HepG2 (cell line): ENCODE measurements around the gene HLF. TPM values are rescaled to one million over a fixed set of nuclear protein-coding genes. Genes with fewer than 3 reads are reported as not detected.

Source experiments
- CBX1 ChIP-seq: IDR thresholded peaks from one replicate; pipeline ENCODE4 v1.6.1; 2016; ENCODE audit warnings: antibody characterized with exemption, low read depth
- FOXO4 ChIP-seq: sonication (generic); formaldehyde crosslinking; conservative IDR thresholded peaks from 2 replicates; pipeline ENCODE4 v1.8.1; 2023; ENCODE audit warnings: missing genetic modification reagents
- GTF3A ChIP-seq: sonication (generic); formaldehyde crosslinking; conservative IDR thresholded peaks from 2 replicates; pipeline ENCODE4 v1.4.0; 2020; ENCODE audit warnings: mild to moderate bottlenecking, missing genetic modification reagents
- KLF6 ChIP-seq: IDR thresholded peaks from 2 replicates; pipeline ENCODE4 v1.8.0; 2016; ENCODE audit warnings: missing biosample characterization, missing genetic modification reagents
- MAFG ChIP-seq: sonication (generic); formaldehyde crosslinking; IDR thresholded peaks from 2 replicates; pipeline ENCODE4 v1.5.1; 2020; ENCODE audit warnings: mild to moderate bottlenecking, missing genetic modification reagents
- MTA3 ChIP-seq: sonication (generic); formaldehyde crosslinking; IDR thresholded peaks from 2 replicates; pipeline ENCODE4 v1.4.0; 2020; ENCODE audit warnings: missing genetic modification reagents
- NCOR1 ChIP-seq: fragments of 200-600 bp; sonication (generic); IDR thresholded peaks from 2 replicates; pipeline ENCODE4 v1.7.0; 2017; ENCODE audit warnings: antibody characterized with exemption, low read length, borderline replicate concordance
- PCBP2 ChIP-seq: fragments of 200-400 bp; formaldehyde crosslinking; optimal IDR thresholded peaks from 2 replicates; pipeline ENCODE3; 2018; ENCODE audit warnings: low read length, low read depth; ENCODE audit not compliant: poor library complexity, severe bottlenecking
- POLR2A ChIP-seq, 2 experiments: IDR thresholded peaks; 2 replicates each; pipeline ENCODE4 v1.6.1; 2011; ENCODE audit warnings: low read depth in 2 of 2, low read length in 2 of 2, mild to moderate bottlenecking in 1 of 2, moderate library complexity in 1 of 2; ENCODE audit not compliant: insufficient read depth in 1 of 2
- SMAD1 ChIP-seq: sonication (generic); formaldehyde crosslinking; IDR thresholded peaks from 2 replicates; pipeline ENCODE4 v1.4.0; 2020; ENCODE audit warnings: missing genetic modification reagents, low read depth, mild to moderate bottlenecking, borderline replicate concordance
- XBP1 ChIP-seq: sonication (generic); formaldehyde crosslinking; IDR thresholded peaks from 2 replicates; pipeline ENCODE4 v1.5.0; 2020; ENCODE audit warnings: missing genetic modification reagents
- ZFX ChIP-seq: sonication (generic); formaldehyde crosslinking; IDR thresholded peaks from 2 replicates; pipeline ENCODE4 v1.4.0; 2020; ENCODE audit warnings: mild to moderate bottlenecking, low read depth, missing genetic modification reagents, moderate library complexity
- ZMAT3 ChIP-seq: sonication (generic); formaldehyde crosslinking; conservative IDR thresholded peaks from 2 replicates; pipeline ENCODE4 v1.7.0; 2021; ENCODE audit warnings: missing genetic modification reagents
- ZNF281 ChIP-seq: sonication (generic); formaldehyde crosslinking; IDR thresholded peaks from 2 replicates; pipeline ENCODE4 v1.4.0; 2020; ENCODE audit warnings: missing genetic modification reagents, borderline replicate concordance
- ZNF496 ChIP-seq: sonication (generic); formaldehyde crosslinking; IDR thresholded peaks from 2 replicates; pipeline ENCODE4 v1.8.1; 2023; ENCODE audit warnings: mild to moderate bottlenecking, moderate library complexity, missing genetic modification reagents; ENCODE audit not compliant: insufficient replicate concordance
- ZNF672 ChIP-seq: sonication (generic); formaldehyde crosslinking; IDR thresholded peaks from 2 replicates; pipeline ENCODE4 v1.8.1; 2022; ENCODE audit warnings: missing genetic modification reagents
- polyA plus RNA-seq, 8 experiments: library from polyadenylated mRNA; depleted of rRNA in 3 of 8; stranded (reverse) in 7 of 8; unstranded in 1 of 8; fragments of >200 nt; fragmentation: Illumina TruSeq in 4 of 8; extraction: Trizol in 4 of 8; gene quantifications; 2 replicates each; pipeline versions ENCODE4 v1.2.1 to v1.2.3, GENCODE V29; 2011 to 2016; ENCODE audit warnings: low read depth in 4 of 8, missing spikeins in 1 of 8, mixed read lengths in 1 of 8; ENCODE audit not compliant: insufficient read depth in 1 of 8
- total RNA-seq, 5 experiments: library from RNA; depleted of rRNA; stranded (reverse); fragments of >200 nt; fragmentation: Illumina TruSeq; extraction: Trizol; gene quantifications; 2 replicates each; pipeline ENCODE4 v1.2.3, GENCODE V29; 2016; ENCODE audit warnings: low read depth in 1 of 5
- TF ChIP-seq, protein P1 (sequence below): sonication (generic); formaldehyde crosslinking; IDR thresholded peaks from 2 replicates; pipeline ENCODE4 v1.5.0; 2020; ENCODE audit warnings: mild to moderate bottlenecking, missing genetic modification reagents, borderline replicate concordance
- TF ChIP-seq, protein P2 (sequence below): sonication (generic); formaldehyde crosslinking; IDR thresholded peaks from 2 replicates; pipeline ENCODE4 v1.5.0; 2020; ENCODE audit warnings: missing genetic modification reagents
- TF ChIP-seq, protein P3 (sequence below): sonication (generic); formaldehyde crosslinking; IDR thresholded peaks from 2 replicates; pipeline ENCODE4 v1.8.0; 2023; ENCODE audit warnings: mild to moderate bottlenecking, missing genetic modification reagents

HLF gene
- total and polyA plus RNA-seq, 2 of the 13 experiments (the other 11 are each of a cell fraction or from before 2014, with no cell fraction given) = 202 to 346 TPM

- TF ChIP-seq MTA3 (CRISPR knock-in tag) (no peak), ZNF281 (peak; percentile 34; the same call in 1 of the 2 replicates), XBP1 (CRISPR knock-in tag) (no peak), SMAD1 (CRISPR knock-in tag) (peak; percentile 29; the same call in 1 of the 2 replicates), PCBP2 (no peak), ZFX (peak; percentile 45; the same call in 1 of the 2 replicates), KLF6 (CRISPR knock-in tag) (no peak), NCOR1 (peak; percentile 25; the same call in 1 of the 2 replicates), CBX1 (peak; percentile 54), POLR2A (IDR thresholded peaks at IDR 0.05; ENCODE audit: insufficient read depth in 1 of 2, low read depth in 2 of 2, low read length in 2 of 2) (peak; percentile 66), ZMAT3 (CRISPR knock-in tag) (peak; percentile 81; the same call in 1 of the 2 replicates), ZNF496 (CRISPR knock-in tag) (no peak), MAFG (CRISPR knock-in tag) (no peak), ZNF672 (no peak), FOXO4 (CRISPR knock-in tag) (no peak), GTF3A (CRISPR knock-in tag) (no peak)
- TF ChIP-seq, protein P1, sequence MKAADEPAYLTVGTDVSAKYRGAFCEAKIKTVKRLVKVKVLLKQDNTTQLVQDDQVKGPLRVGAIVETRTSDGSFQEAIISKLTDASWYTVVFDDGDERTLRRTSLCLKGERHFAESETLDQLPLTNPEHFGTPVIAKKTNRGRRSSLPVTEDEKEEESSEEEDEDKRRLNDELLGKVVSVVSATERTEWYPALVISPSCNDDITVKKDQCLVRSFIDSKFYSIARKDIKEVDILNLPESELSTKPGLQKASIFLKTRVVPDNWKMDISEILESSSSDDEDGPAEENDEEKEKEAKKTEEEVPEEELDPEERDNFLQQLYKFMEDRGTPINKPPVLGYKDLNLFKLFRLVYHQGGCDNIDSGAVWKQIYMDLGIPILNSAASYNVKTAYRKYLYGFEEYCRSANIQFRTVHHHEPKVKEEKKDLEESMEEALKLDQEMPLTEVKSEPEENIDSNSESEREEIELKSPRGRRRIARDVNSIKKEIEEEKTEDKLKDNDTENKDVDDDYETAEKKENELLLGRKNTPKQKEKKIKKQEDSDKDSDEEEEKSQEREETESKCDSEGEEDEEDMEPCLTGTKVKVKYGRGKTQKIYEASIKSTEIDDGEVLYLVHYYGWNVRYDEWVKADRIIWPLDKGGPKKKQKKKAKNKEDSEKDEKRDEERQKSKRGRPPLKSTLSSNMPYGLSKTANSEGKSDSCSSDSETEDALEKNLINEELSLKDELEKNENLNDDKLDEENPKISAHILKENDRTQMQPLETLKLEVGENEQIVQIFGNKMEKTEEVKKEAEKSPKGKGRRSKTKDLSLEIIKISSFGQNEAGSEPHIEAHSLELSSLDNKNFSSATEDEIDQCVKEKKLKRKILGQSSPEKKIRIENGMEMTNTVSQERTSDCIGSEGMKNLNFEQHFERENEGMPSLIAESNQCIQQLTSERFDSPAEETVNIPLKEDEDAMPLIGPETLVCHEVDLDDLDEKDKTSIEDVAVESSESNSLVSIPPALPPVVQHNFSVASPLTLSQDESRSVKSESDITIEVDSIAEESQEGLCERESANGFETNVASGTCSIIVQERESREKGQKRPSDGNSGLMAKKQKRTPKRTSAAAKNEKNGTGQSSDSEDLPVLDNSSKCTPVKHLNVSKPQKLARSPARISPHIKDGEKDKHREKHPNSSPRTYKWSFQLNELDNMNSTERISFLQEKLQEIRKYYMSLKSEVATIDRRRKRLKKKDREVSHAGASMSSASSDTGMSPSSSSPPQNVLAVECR (CRISPR knock-in tag) = peak; percentile 91; the same call in 1 of the 2 replicates
- TF ChIP-seq, protein P2, sequence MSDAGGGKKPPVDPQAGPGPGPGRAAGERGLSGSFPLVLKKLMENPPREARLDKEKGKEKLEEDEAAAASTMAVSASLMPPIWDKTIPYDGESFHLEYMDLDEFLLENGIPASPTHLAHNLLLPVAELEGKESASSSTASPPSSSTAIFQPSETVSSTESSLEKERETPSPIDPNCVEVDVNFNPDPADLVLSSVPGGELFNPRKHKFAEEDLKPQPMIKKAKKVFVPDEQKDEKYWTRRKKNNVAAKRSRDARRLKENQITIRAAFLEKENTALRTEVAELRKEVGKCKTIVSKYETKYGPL (CRISPR knock-in tag) = no peak
- TF ChIP-seq, protein P3, sequence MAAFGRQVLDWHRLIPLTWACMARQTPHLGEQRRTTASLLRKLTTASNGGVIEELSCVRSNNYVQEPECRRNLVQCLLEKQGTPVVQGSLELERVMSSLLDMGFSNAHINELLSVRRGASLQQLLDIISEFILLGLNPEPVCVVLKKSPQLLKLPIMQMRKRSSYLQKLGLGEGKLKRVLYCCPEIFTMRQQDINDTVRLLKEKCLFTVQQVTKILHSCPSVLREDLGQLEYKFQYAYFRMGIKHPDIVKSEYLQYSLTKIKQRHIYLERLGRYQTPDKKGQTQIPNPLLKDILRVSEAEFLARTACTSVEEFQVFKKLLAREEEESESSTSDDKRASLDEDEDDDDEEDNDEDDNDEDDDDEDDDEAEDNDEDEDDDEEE = peak; percentile 62; the same call in 1 of the 2 replicates
Observed at GRCh38 chr17:55238179-55238930, 26.4 kb upstream of the HLF start (continued).
